HG02885 (cell line): ENCODE data around the gene GJB2.

ENCODE experiments used
- ATAC-seq: cut with Tn5 transposase; IDR thresholded peaks from one replicate; pipeline ENCODE4 v1.9.1; 2021; ENCODE audit warnings: mild to moderate bottlenecking; ENCODE audit not compliant: unreplicated experiment, poor library complexity

GJB2 gene

DNA sequence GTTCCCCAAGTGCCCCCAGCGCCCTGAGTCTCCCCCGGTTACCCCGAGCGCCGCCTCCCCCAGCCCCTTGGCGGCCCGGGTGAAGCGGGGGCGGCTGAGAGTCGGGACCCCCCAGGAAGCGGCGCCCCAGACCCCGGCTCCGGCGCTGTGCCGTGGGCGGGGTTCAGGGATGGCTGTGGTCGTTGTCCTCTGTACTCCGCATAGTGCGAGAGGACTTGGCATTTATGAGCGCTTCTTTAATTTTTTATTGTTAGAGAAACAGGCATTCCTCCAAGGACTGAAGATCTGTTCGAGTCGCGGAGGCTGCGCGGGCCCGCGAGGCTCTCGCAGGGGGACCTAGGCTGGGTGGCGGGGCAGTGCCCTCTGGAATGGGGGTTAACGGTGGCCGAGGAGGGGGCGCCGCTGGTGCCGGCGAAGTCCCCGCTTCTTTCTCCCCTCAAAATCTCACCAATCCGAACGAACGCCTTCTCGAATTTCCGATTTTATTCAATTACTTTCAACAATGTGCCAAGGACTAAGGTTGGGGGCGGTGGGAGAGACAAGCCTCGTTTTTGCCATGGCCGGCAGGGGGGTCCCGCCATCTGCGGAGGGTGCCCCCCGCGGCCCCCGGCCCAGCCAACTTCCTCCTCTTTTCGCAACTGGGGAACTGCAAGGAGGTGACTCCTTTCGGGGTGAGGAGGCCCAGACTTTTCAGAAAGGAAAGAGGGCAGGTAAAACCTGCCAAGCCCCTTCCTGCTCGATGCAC lies 596 bp upstream of the GJB2 start:
- ATAC-seq: no peak

DNA sequence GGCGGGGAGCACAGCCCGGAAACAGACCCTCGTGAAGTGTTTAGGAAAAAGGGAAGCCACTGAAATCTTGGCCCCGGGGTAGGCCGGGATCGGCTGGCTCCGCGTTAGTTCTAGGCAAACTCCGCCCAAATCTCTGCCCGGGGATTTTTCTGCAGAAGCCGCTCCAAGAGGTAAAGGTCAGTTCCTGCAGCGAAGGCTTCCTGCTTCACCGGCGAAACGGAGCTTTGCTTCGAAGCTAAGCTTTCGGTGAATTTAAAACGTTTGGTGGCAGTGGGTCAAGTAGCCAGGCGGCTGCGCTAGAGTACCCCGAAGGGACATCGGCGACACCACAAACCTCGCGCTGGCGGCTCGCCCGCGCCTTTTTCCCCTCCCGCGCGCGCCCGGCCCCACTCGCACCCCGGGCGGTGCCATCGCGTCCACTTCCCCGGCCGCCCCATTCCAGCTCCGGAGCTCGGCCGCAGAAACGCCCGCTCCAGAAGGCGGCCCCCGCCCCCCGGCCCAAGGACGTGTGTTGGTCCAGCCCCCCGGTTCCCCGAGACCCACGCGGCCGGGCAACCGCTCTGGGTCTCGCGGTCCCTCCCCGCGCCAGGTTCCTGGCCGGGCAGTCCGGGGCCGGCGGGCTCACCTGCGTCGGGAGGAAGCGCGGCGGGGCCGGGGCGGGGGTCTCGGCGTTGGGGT lies 441 bp downstream of the GJB2 start:
- peak; percentile 38 for ATAC-seq

DNA sequence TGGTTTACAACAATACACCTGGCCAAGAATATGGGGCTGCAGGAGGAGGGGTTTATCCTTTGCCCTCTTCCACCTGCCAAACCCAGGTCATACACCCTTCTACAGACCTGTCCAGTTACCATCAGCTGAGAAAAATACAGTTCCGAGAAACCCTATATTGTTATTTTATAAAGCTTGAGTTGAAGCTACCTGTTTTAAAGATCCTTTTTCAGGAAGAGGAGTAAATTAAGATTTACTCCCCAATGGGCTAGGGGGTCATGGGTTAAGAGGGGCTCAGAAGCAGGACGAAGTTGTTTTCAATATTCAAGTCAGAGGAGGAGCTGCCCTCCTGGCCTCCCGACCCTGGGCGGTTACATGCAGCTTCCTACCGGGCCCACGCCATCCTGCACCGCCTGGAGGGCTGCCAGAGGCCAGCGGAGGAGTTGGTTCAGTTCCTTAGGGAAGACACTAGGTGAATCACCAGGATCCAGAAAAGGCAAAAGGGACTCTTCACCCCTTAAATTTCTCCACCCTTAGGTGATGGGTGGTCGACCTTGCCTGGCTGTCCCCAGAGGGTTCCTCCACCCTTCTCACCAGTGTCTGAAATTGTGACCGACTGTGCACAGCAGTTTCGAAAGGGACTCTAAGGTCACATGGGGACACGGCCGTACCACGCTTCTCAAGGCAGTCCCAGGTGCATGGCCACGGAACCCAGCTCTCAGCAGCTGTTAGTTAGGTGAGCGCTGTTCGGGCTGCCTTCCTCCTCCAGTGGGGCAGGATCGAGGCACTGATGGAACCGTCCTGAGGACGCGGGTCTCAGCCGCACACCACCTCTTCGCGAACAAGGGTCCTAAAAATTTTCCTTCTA lies 1.2 kb downstream of the GJB2 start:
- no peak for ATAC-seq

DNA sequence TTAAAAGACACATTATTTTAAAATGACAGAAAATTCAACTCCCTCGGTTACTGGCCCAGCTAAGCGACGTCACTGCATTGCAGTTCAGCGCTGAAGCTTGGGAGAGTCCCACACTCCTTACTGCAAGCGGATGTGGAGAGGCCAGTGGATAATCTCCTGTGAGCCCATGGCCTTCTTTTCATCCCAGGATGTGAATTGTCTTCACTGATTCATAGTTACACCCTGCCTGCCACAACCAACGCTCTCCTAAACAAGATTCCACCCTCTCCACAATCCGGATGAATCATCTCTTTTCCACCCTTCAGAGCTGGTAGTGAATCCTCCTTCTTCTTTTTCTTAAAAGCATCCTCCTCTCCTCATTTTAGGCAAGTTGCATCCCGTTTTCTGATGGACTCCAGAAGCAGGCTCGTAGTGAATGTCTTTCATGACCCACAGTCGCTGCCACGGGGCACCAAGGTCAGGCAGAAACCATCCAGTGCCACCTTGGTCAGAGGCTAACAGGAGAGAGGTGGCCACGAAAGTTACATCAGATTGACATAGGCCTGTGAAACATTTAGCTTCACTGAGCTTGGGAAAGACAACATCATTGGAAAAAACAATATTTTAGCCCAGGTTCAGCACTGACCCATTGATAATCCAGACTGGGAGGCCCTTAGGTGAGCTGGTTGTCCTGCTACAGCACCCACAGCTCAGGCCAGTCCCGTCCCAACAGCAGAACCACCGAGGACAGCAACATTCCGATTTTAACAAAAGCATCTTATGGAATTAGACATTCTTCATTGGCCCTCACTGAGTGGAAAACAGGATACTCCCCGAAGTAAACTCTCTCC lies 2.0 kb downstream of the GJB2 start:
- no peak for ATAC-seq

DNA sequence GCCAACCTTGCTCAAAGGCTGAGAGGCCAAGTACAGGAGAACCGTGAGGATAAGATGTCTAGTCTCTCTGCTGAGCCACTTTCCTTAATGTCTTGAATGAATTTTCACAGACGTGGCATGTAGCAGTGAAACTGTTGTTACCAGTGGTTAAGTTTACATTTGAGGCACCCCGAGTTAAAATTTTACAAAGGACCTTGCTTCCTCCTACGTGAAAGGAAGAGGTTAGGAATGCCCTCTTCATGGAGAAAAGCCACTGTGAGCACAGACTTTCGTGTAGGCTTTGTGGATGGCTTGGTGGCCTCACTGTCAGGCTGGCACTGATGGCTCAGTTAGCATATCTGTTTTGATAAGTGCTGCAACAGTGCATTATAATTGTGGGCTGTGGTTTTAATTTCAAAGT lies 2.7 kb downstream of the GJB2 start:
- no peak for ATAC-seq

DNA sequence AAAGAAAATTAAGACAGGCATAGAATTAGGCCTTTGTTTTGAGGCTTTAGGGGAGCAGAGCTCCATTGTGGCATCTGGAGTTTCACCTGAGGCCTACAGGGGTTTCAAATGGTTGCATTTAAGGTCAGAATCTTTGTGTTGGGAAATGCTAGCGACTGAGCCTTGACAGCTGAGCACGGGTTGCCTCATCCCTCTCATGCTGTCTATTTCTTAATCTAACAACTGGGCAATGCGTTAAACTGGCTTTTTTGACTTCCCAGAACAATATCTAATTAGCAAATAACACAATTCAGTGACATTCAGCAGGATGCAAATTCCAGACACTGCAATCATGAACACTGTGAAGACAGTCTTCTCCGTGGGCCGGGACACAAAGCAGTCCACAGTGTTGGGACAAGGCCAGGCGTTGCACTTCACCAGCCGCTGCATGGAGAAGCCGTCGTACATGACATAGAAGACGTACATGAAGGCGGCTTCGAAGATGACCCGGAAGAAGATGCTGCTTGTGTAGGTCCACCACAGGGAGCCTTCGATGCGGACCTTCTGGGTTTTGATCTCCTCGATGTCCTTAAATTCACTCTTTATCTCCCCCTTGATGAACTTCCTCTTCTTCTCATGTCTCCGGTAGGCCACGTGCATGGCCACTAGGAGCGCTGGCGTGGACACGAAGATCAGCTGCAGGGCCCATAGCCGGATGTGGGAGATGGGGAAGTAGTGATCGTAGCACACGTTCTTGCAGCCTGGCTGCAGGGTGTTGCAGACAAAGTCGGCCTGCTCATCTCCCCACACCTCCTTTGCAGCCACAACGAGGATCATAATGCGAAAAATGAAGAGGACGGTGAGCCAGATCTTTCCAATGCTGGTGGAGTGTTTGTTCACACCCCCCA lies 3.8 kb downstream of the GJB2 start:
- ATAC-seq: no peak

DNA sequence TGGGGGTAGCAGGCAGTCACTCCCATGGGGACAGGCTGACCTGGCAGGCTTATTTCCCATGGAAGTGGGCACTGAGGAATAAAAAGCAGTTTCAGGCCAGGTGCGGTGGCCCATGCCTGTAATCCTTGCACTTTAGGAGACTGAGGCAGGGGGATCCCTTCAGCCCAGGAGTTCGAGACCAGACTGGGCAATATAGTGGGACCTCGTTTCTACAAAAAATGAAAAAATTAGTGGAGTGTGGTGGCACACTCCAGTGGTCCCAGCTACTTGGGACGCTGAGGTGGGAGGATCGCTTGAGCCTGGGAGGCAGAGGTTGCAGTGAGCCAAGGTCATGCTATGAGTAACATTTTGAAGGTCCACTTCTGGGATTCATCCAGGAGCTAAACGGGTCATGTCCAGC lies 6.0 kb downstream of the GJB2 start:
- ATAC-seq: no peak

DNA sequence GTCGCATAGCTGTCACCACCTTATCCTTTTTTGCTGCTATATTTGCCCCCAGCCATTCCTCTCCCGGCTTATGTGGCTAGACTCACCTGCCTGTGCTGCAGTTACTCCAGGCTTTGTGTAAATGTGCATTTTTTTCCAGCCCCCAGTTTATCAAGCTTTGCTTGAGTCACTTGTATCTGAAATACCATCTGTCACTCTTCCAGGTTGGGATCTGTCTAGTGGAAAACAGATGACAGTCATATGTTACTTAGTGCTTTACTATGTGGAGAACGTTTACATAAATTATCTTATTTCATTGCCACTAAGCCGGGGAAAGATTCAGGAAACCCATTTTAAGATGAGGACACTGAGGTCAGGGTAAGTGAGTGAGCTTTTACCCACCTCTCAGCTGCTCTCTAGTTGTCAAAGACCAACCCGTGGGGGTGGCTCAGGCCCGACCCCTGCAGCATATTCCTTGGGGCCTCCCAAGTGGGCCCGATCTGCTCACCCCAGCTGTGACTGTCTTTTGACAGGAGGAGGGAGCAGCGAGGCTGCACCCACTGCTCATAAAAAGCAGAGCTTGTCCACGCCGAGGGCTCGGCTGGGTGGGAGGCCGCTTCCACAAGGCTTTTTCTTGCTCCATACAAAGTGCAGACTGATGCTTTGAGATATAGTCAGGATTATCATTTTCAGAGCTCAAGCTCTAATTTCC lies 7.2 kb downstream of the GJB2 start:
- no peak for ATAC-seq

DNA sequence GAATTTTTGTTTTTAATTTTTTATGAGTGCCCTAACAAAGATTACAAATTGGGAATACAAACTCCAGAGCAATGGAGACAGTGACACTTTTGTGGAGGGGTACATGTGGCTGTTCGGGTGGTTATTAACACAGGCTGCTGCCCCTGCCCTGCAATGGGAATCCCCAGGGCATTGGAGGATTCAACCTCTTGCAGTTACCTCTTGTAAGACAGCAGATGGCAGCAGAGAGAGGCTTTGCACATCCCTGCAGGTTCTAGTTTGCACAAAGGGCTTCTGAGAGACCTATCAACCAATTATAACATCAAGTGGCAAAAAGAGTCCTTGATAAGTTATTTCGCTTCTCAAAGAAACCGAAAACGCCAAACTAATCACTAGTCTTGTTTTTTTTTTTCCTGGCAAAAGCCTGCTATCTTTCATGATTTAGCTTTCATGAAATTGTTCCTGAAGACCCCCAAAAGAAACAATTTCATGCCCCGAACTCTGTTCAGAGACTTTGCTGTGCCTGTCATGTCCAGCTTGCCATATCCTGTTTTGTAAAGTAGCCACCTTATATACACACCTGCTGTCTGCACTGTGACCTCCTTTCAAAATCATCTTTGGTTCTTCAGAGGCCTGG lies 10.4 kb downstream of the GJB2 start:
- ATAC-seq: peak; percentile 78

DNA sequence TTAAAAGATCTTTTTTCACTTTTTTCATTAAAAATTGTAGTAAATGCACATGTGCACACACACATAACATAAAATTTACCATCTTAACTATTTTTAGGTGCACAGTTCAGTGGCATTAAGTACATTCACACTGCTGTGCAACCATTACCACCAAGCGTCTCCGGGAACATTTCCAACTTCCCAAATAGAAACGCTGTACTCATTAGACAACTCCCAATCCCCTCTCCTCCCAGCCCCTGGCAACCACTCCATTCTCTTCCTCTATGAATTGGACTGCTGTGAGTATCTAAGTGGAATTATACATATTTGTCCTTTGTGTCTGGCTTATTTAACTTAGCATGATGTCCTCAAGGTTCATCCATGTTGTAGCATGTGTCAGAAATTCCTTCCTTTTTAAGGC lies 11.6 kb downstream of the GJB2 start:
- no peak for ATAC-seq

DNA sequence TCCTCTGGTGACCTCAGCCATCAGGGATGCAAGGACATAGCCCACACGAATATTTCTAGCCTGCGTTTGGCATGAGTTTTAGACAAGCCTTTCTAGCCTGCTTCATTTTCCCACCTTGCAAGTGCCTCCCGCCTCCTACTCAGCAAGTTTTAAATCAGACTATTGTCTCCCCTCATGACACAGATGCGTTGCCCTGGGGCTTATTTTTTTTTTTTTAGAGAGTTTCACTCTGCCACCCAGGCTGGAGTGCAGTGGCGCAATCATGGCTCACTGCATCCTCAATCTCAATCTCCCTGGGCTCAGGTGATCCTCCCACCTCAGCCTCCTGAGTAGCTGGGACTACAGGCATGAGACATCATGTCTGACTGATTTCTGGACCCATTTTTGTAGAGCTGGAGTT lies 14.6 kb downstream of the GJB2 start:
- ATAC-seq: no peak

DNA sequence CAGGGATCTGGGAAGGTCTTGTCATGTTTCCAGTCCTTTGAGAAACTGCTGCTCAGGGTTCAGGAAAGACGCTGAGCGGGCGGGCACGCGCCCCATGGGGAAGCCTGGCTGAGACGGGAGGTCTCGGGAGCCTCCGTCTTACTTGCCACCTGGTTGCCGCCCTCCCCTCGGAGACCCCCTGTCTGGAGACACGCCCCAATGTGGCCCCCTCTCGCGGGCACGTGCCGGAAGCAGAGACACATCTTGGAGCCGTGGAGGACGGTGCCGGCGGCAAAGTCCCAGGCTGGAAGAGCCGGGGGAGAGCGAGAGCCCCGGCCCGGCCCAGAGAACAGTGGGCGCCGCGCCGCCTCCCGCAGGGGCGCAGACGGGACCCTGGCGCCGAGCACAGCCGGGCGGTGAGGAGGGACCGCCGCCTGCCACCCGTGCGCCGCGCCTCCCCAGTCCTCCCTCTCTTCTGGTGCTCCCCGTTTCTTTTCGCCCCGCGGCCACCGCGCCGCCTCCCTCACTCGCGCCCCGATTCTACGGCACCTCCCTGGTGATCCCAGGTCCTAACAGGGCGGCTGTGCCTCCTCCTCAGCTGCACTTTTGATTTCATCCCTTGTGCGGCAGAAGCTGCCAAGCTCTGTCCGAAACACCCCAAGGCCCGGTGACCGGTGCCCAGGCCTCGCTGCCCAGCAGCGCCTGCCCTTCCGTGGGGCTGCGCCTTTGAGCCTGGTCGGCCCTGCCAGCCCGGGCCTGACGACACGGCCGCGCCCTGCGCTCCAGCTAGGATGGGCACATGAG lies 15.5 kb downstream of the GJB2 start:
- ATAC-seq: no peak

DNA sequence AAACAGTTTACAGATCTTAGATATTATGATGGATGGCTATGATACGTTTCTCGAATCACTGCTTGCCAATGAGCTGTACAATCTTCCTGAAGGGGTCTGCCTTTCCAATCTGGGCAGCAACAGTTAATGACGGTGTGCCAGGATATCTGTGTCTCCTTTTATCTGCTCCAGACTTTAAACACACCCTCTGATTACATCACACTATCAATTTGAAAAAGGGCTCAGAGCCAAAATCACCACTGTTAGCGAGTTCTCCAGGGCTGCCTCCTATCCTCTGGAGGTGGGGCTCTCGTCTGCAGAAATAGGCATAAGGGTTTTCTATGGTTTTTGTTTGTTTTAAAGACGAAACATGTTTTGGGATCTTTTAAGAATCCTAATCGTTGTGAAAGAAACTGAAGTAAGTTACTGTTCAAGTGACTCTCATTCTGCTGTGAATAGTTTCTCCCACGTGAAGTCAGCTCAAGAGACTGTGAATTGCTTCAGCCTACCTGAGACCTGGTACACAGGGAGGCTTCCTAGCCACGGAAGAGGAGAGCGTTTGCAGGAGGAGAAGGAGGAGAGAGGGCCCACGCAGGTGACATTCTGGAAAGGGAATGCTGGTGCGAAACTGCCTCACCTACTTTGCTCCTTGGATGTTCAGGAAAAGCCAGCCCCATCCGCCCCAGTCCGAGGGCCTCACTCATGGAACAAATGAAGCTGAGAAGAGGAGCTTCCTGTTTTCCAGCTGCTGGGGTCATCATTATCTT lies 16.7 kb downstream of the GJB2 start:
- no peak for ATAC-seq

DNA sequence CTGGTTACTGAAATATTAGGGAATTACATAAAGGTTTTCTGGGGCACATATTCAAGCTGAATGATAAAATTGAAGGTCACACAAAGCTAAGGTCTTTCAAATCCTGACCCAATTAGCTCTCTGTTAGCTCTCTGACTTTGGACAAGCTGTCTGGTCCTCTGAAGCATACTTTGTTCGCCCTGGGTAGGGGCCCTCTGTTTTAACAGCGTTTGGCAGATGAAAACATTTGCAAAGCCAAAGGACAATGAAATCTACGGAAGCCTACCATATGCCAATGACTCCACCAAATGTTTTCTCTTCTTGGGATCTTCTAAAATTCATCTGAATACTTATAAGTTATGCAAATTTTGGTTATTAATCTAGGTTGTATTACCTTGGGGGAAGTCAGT lies 17.3 kb downstream of the GJB2 start:
- no peak for ATAC-seq

DNA sequence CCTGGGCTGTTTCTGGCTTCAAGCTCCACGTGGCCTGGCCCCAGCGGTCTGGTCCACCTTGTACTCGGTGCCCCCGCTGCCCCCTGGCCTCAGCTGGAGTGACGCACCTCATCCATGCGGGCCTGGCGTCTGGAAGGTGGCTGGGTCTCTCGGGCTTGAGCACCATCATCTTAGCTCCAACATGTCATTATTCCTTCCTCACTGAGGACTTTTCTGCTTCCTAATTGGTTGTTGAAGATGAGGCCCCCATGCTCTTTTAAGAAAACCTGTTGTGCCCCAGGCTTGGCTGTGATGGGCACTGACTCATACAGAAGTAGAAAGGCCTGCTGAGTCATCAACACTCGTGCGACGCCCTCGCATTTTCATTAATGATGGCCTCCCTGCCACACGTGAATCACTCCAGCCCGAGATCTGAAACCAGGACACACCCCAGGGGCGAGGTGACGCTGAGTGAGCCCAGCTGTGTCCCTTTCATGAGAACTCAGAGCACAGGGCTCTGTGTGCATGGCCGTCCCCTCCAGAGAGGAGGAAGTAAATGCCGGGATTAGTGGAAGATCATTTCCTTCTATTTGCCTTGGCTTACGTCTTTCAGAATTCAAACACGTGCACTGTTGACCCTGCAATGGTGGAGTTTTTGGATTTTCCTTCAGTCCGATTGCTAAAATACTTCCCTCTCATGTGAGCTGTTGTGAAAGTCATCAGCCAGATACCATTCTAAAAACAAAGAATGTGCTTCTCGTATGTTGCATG lies 17.9 kb downstream of the GJB2 start:
- ATAC-seq: peak; percentile 86

DNA sequence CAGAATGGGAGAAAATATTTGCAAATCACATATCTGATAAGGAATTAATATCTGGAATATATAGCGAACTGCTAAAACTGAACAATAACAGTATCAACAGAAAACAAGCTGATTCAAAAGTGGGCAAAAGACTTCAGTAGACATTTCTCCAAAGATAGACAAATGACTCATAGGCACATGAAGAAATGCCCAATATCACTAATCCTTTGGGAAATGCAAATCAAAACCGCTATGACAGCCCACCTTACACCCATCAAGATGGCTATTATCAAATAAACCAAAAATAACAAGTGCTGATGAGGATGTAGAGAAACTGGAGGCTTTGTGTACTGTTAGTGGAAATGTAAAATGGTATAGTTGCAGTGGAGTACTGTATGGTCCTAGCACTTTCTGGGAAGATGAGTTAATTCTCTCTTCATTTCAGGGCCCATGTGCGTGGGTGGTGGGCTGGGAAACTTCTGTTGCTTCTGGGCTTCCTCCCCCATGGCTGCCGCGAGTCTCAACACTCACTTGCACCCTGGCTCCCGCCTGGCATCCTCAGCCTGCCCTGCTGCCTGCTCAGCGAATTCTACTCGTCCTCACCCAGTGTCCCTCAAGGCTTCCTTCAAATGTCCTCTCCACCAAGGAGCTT lies 19.5 kb downstream of the GJB2 start:
- ATAC-seq: no peak
